Measurements from ENCODE around the gene SETD3. TPM values are rescaled to one million over a fixed set of nuclear protein-coding genes. Genes with fewer than 3 reads are reported as not detected.

Gene SETD3
- total and polyA plus RNA-seq, 2 donors (not counting 1 experiment from before 2014, with no cell fraction given), result 11.0 to 32.1 TPM

GRCh38 chr14:99479160-99479905, 1.3 kb downstream of the SETD3 start:
- CTCF ChIA-PET, result no interaction called here
- Histone ChIP-seq H2AFZ (ENCODE audit: insufficient read depth, low read depth, low read length, poor library complexity, severe bottlenecking) (peak overlapping the region; percentile 82), H3K27ac (ENCODE audit: low read length in 2 of 2) (peak overlapping the region in 1 of 2 donors; percentile 61), H3K27me3 (replicated peaks in 1 of 4; ENCODE audit: control extremely low read depth in 1 of 4, control insufficient read depth in 3 of 4, insufficient read depth in 4 of 4, low read length in 3 of 4) (no peaks in the 10 kb centered on the region), H3K9ac (ENCODE audit: low read length) (peak overlapping the region; percentile 62), H3K4me3 (ENCODE audit: control extremely low read depth in 1 of 5, extremely low read depth in 1 of 5, insufficient read depth in 1 of 5, low read depth in 2 of 5, low read length in 4 of 5) (peak overlapping the region; percentile 48 to 65 (median 57)), H3K9me3 (ENCODE audit: control extremely low read depth in 1 of 3, control insufficient read depth in 2 of 3, insufficient read depth in 1 of 3, low read length in 2 of 3) (no peaks in the 10 kb centered on the region), H3K4me2 (replicated peaks; ENCODE audit: low read depth, low read length, poor library complexity, severe bottlenecking) (peak overlapping the region; percentile 85), H3K36me3 (replicated peaks in 1 of 2; ENCODE audit: control extremely low read depth in 1 of 2, control insufficient read depth in 1 of 2, extremely low read depth in 1 of 2, insufficient read depth in 2 of 2, low read length in 1 of 2) (no peaks in the 10 kb centered on the region), H4K20me1 (ENCODE audit: control insufficient read depth, insufficient read depth, low read length, poor library complexity, severe bottlenecking) (peaks cover 44% of the 10 kb centered on the region), H3K79me2 (ENCODE audit: control insufficient read depth, insufficient read depth, low read length) (peaks cover 88% of the 10 kb centered on the region), H3K4me1 (ENCODE audit: control insufficient read depth in 2 of 2, insufficient read depth in 2 of 2, low read length in 2 of 2) (peaks cover 24% of the 10 kb centered on the region in 2 donors)
- POLR2A ChIA-PET, result no interaction called here
- intact Hi-C loops (cut with micrococcal nuclease), result no loop called here
- no peak for TF ChIP-seq CTCF (IDR thresholded peaks at IDR 0.05)
- TF ChIP-seq EZH2 (IDR thresholded peaks at IDR 0.05; ENCODE audit: borderline replicate concordance, insufficient read depth, low read depth, low read length, poor library complexity, severe bottlenecking), result no peak
- peaks cover 51% of the 10 kb centered on the region for H3K4me1 Mint-ChIP-seq
- no peaks in the 10 kb centered on the region for H3K9me3 Mint-ChIP-seq (ENCODE audit: insufficient read depth)
- peak overlapping the region; percentile 98 for H3K4me3 Mint-ChIP-seq
- 30% methylated on average over 9 of the region's 18 CpGs for WGBS (ENCODE audit: insufficient coverage)
- H3K27me3 Mint-ChIP-seq, result no peaks in the 10 kb centered on the region
- DNase-seq, result no peak
- no peak for ATAC-seq (ENCODE audit: low read depth)
- H3K27ac Mint-ChIP-seq, result peak overlapping the region; percentile 96

GRCh38 chr14:99478128-99478527, 2.5 kb downstream of the SETD3 start:
- no peak overlapping the region for H3K9ac ChIP-seq (ENCODE audit: low read length)
- H4K20me1 ChIP-seq (ENCODE audit: control insufficient read depth, insufficient read depth, low read length, poor library complexity, severe bottlenecking), result peaks cover 45% of the 10 kb centered on the region
- no peak overlapping the region for H3K4me2 ChIP-seq (replicated peaks; ENCODE audit: low read depth, low read length, poor library complexity, severe bottlenecking)
- Mint-ChIP-seq H3K4me3 (no peak overlapping the region), H3K9me3 (ENCODE audit: insufficient read depth) (no peaks in the 10 kb centered on the region), H3K4me1 (peaks cover 41% of the 10 kb centered on the region), H3K27me3 (no peaks in the 10 kb centered on the region), H3K27ac (no peak overlapping the region)
- peaks cover 20 to 24% of the 10 kb centered on the region in 2 donors for H3K4me1 ChIP-seq (ENCODE audit: control insufficient read depth in 2 of 2, insufficient read depth in 2 of 2, low read length in 2 of 2)
- 100% methylated on average over 2 of the region's 4 CpGs for WGBS (ENCODE audit: insufficient coverage)
- H3K36me3 ChIP-seq (replicated peaks in 1 of 2; ENCODE audit: control extremely low read depth in 1 of 2, control insufficient read depth in 1 of 2, extremely low read depth in 1 of 2, insufficient read depth in 2 of 2, low read length in 1 of 2), result no peaks in the 10 kb centered on the region
- H2AFZ ChIP-seq (ENCODE audit: insufficient read depth, low read depth, low read length, poor library complexity, severe bottlenecking), result no peak overlapping the region
- ATAC-seq (ENCODE audit: low read depth), result no peak
- no peak overlapping the region for H3K27ac ChIP-seq (ENCODE audit: low read length in 2 of 2)
- ChIA-PET POLR2A (no interaction called here), CTCF (no interaction called here)
- no peak for TF ChIP-seq EZH2 (IDR thresholded peaks at IDR 0.05; ENCODE audit: borderline replicate concordance, insufficient read depth, low read depth, low read length, poor library complexity, severe bottlenecking)
- no peak for TF ChIP-seq CTCF (IDR thresholded peaks at IDR 0.05)
- intact Hi-C loops (cut with micrococcal nuclease), result no loop called here
- no peak for DNase-seq
- no peaks in the 10 kb centered on the region for H3K27me3 ChIP-seq (replicated peaks in 1 of 4; ENCODE audit: control extremely low read depth in 1 of 4, control insufficient read depth in 3 of 4, insufficient read depth in 4 of 4, low read length in 3 of 4)
- H3K9me3 ChIP-seq (ENCODE audit: control extremely low read depth in 1 of 3, control insufficient read depth in 2 of 3, insufficient read depth in 1 of 3, low read length in 2 of 3), result no peaks in the 10 kb centered on the region
- H3K4me3 ChIP-seq (ENCODE audit: control extremely low read depth in 1 of 5, extremely low read depth in 1 of 5, insufficient read depth in 1 of 5, low read depth in 2 of 5, low read length in 4 of 5), result no peak overlapping the region
- H3K79me2 ChIP-seq (ENCODE audit: control insufficient read depth, insufficient read depth, low read length), result peaks cover 88% of the 10 kb centered on the region
